Gastrocnemius medialis (tissue), 4 donors: ENCODE data around the gene HPN.

Source experiments
- CTCF ChIP-seq, 5 experiments: fragments of 450-650 bp in 3 of 5; fragments of 200-600 bp in 2 of 5; sonication (generic) in 2 of 5; IDR thresholded peaks in 4 of 5; conservative IDR thresholded peaks in 1 of 5; 1 replicate in 4 of 5; 2 replicates in 1 of 5; pipeline ENCODE4 v1.5.1; 2016 to 2019; ENCODE audit warnings: antibody characterized with exemption in 5 of 5, mild to moderate bottlenecking in 3 of 5, moderate library complexity in 3 of 5
- POLR2A ChIP-seq, 2 donors: fragments of 450-650 bp; IDR thresholded peaks; one replicate each; pipeline ENCODE4 v1.6.1; 2017; ENCODE audit warnings: antibody characterized with exemption in 2 of 2, mild to moderate bottlenecking in 2 of 2, moderate library complexity in 2 of 2

GRCh38 chr19:35008891-35009341, 32.6 kb upstream of the HPN start:
- TF ChIP-seq CTCF (IDR thresholded peaks at IDR 0.05 in 4 of 5, conservative IDR thresholded peaks at IDR 0.05 in 1 of 5): no peak
- TF ChIP-seq POLR2A (IDR thresholded peaks at IDR 0.05): no peak
